ENCODE measurements around the gene CACNA1C. TPM values are rescaled to one million over a fixed set of nuclear protein-coding genes. Genes with fewer than 3 reads are reported as not detected.

The CACNA1C gene
- total RNA-seq, 2 donors from 2014 or later: 0.84 to 10.2 TPM

GRCh38 chr12:2335513-2335912, 282.7 kb downstream of the CACNA1C start:
- Histone ChIP-seq H3K4me3 (no peak overlapping the region), H3K9ac (ENCODE audit: low read depth in 2 of 2, low read length in 2 of 2) (no peak overlapping the region), H3K27me3 (no peaks in the 10 kb centered on the region), H3K27ac (peak overlapping the region; percentile 54), H3K9me3 (no peaks in the 10 kb centered on the region), H3K4me1 (no peaks in the 10 kb centered on the region), H3K36me3 (no peaks in the 10 kb centered on the region)
- no peak for DNase-seq
- no peak for TF ChIP-seq CTCF (IDR thresholded peaks at IDR 0.05)
- intact Hi-C loops (cut with DNase I): no loop called here

GRCh38 chr12:2335916-2336315, 283.1 kb downstream of the CACNA1C start:
- H3K27ac ChIP-seq: peak overlapping the region; percentile 54
- H3K4me1 ChIP-seq: no peaks in the 10 kb centered on the region

DNA sequence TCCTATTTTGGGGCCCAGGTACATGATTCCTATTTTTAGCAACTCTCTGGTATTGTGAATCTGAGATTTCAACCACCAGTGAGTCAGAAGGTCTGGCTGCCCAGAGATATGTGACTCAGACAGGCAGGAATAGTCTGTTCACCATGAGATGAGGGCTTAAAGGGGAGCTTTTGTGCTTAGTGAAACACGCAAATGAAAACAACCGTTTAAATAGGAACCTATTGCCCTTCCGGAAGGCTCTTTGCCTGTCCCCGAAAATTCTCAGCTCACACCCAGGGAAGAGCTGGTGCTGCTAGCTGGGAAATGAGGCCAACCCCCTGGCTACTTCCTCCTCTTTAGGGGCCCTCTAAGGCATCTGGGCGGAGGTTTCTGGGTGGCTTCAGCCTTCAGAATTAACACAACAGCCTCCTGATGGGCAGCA, 283.6 kb downstream of the CACNA1C start:
- TF ChIP-seq CTCF (IDR thresholded peaks at IDR 0.05): no peak
- Histone ChIP-seq H3K27ac (peak overlapping the region; percentile 54), H3K9me3 (no peaks in the 10 kb centered on the region), H3K27me3 (no peaks in the 10 kb centered on the region), H3K36me3 (no peaks in the 10 kb centered on the region), H3K4me3 (no peak overlapping the region), H3K4me1 (no peaks in the 10 kb centered on the region), H3K9ac (ENCODE audit: low read depth in 2 of 2, low read length in 2 of 2) (no peak overlapping the region)
- intact Hi-C loops (cut with DNase I): no loop called here
- DNase-seq: no peak

More at GRCh38 chr12:2335916-2336315, 283.1 kb downstream of the CACNA1C start:
- Histone ChIP-seq H3K9me3 (no peaks in the 10 kb centered on the region), H3K36me3 (no peaks in the 10 kb centered on the region), H3K4me3 (no peak overlapping the region), H3K27me3 (no peaks in the 10 kb centered on the region), H3K9ac (ENCODE audit: low read depth in 2 of 2, low read length in 2 of 2) (no peak overlapping the region)
- DNase-seq: no peak
- intact Hi-C loops (cut with DNase I): no loop called here
- no peak for TF ChIP-seq CTCF (IDR thresholded peaks at IDR 0.05)

DNA sequence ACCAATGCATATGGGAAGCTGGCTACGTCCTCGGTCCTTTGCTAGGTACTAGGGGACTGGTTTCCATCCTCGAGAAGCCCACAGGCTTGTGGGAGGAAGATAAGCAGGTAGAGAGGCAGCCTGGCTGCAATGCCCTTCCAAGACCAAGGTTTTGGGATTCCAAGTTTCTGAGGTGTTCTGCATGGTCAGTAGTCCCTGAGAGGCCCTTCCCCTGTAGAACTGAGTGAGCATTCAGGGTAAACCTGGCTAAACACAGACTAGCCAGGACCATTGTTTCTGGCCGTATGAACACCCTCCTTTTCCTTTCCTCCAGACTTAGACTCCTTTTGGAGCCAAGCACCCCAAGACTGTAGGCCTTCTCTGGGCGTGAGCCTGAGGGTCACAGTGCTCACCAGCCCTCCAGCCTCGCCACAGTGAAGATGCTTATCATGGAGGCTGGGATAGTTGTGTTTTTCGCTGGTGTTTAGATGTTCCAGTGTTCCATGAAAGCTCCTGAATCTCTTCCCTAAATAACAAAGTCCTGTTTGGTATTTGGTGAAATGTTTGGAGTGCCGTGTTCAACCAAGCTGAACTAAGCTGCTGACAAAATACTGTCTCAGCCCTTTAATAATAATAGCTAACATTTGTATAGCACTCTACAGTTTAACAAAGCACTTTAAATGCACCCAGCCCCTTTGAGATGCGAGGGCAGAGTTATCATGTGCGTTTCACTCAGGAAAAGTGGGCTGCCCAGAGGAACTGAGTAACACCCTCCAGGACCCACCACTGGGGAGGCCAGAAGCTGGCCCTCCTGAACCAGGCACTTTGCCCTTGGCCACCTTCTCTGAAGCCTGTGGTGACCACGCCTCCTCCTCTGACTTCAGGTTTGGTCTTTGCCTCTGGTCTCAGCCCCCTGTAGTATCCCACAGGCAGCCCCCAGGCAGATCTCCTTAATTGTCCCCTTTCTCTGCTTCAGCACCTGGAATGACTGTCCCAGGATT, 284.5 kb downstream of the CACNA1C start:
- Histone ChIP-seq H3K27ac (peak overlapping the region; percentile 54), H3K9me3 (no peaks in the 10 kb centered on the region), H3K4me1 (no peaks in the 10 kb centered on the region), H3K36me3 (no peaks in the 10 kb centered on the region), H3K4me3 (no peak overlapping the region), H3K27me3 (no peaks in the 10 kb centered on the region), H3K9ac (ENCODE audit: low read depth in 2 of 2, low read length in 2 of 2) (no peak overlapping the region)
- no peak for DNase-seq
- intact Hi-C loops (cut with DNase I): no loop called here
- TF ChIP-seq CTCF (IDR thresholded peaks at IDR 0.05): no peak

GRCh38 chr12:2338381-2338780, 285.6 kb downstream of the CACNA1C start:
- H3K36me3 ChIP-seq: no peaks in the 10 kb centered on the region
- H3K9ac ChIP-seq (ENCODE audit: low read depth in 2 of 2, low read length in 2 of 2): no peak overlapping the region
- H3K4me1 ChIP-seq: no peaks in the 10 kb centered on the region
- DNase-seq: no peak
- H3K27me3 ChIP-seq: no peaks in the 10 kb centered on the region
- no peak for TF ChIP-seq CTCF (IDR thresholded peaks at IDR 0.05)
- no peaks in the 10 kb centered on the region for H3K9me3 ChIP-seq
- no peak overlapping the region for H3K4me3 ChIP-seq
- intact Hi-C loops (cut with DNase I): no loop called here
- no peak overlapping the region for H3K27ac ChIP-seq
